ACHN (cell line): ENCODE measurements around the gene WARS2.
"Not testable (repeated sequence)": the region's sequence is repeated elsewhere in the genome, so short reads cannot be mapped to it uniquely, and the experiment has no call there.

Source experiments
- DNase-seq: peaks from one replicate; pipeline ENCODE4 v3.0.0-alpha.2; 2015
- in situ Hi-C: cut with HindIII; loops from 2 replicates; pipeline ENCODE4 v1.10.0; 2017; ENCODE audit warnings: low sequenced_read_pairs, low pct_ligation_motif_present, low pct_unique_long_range_greater_than_20kb

The WARS2 gene

DNA sequence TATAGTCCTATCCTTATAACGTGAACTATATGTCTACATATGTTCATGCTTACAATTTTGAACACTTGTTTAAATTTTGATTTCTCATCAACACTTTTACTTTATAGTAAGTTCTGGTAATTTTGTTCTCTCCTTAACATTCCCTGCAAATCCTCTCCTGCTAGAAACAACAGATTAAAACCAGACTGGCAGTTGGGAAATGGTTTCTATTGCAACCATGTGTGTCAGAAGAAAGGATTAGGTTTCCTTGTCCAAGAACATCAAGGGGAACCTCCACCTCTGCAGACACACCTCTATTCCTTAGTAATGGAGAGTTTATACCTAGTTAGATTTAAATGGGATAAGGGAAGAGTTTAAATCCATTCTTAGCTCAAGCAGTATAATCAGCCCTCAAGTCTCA, 3.3 kb upstream of the WARS2 start:
- DNase-seq = no peak
- in situ Hi-C loops = no loop called here

DNA sequence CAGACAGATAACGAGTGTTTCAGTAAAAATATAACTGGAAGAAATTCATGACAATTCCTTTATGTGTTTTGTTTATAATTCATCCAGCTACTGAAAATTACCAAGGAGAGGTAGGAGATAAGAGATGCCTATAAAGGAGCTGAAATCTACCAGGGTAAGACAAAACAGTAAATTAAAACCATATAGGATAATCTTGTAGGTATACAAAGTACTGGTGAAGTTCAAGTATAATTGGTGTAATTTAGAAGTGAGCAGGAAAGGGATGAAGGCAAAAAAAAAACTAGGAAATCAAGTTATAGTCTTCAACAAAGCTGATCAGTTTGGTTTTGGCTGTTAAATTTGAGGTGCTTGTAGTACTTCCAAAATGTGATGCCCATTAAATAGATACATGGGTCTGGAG, 1.2 kb upstream of the WARS2 start:
- DNase-seq = no peak
- in situ Hi-C loops = no loop called here

DNA sequence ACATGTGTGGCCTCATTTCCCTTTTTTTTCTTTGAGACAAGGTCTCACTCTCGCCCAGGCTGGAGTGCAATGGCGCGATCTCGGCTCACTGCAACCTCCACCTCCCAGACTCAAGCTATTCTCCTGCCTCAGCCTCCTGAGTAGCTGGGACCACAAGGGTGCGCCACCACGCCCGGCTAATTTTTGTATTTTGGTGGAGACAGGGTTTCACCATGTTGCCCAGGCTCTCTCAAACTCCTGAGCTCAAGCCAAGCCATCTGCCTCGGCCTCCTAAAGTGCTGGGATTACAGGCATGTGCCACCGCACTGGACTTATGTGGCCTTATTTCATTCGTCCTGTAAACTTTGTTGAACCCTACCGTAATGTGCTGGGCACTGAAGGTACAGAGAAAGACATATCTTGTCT, 569 bp upstream of the WARS2 start:
- no peak for DNase-seq
- in situ Hi-C loops = no loop called here

DNA sequence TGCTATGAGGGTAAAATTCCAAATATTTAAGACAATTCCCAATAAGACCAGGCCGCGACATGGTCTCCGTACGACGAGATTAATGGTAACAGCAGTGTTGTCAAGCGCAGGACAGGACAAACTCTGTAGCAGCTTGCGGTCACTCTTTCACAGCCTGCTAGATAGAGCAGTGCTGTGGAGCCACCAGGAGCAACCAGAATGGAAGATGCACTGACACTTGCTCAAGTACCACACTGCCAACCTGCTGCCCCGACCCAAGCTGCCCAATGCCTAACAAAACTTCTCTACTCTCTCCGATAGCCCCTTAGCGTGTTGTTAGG, 636 bp downstream of the WARS2 start:
- no peak for DNase-seq
- in situ Hi-C loops = no loop called here

DNA sequence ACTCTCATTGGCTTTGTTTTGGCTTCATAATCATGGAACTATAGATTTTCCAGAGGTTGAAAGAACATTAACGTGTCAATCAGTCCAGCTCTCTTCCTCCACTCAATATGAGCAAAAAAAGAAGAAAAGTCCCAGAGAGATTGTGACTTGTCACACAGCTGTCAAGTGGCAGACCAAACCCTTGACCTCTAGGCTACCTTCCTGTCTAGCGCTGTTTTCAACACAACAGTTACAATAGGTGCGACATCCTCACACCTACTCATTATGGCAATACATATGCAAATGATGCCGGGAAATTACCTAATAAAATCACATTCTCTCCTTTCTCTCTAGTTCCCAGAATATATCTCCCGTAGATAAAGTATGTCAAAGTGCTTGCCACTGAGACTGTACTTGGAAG, 1.1 kb downstream of the WARS2 start:
- in situ Hi-C loops = no loop called here
- no peak for DNase-seq

DNA sequence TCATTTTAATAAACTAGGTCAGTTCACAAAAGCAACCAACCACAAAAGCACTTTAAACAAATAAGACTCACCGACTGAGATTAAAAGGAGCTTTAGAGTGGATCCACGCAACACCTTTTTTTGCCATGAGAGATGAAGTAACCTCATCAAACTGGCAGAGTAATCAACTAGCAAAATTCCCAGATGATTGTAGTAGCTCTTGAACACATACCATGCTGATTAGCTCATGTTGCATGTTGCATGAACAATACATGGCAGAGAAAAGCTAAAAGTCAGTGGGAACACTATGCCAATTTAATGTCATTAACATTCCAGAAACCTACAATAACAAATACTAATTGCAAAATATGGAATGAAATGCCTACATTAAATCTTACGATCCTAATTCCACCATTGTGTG, 4.1 kb downstream of the WARS2 start:
- DNase-seq = peak; percentile 41
- in situ Hi-C loops = no loop called here

DNA sequence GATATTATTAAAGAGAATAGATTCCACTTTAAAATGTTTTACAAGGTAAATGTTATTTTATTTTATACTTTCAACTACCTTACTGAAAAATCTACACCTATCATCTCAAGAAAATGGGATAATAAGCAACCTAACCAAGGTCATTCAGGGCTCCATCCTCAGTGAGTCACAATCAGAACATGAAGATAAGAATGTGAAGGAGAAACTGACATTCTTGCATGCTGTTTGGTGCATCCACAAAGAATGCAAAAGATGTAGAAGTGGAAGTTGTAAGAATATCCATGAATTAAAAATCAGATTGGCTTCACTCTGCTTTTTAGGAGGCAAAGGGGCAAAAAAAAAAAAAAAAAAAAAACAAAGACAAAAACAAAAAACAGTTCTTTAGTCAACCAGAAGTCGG, 6.5 kb downstream of the WARS2 start:
- peak; percentile 71 for DNase-seq
- in situ Hi-C loops = no loop called here

DNA sequence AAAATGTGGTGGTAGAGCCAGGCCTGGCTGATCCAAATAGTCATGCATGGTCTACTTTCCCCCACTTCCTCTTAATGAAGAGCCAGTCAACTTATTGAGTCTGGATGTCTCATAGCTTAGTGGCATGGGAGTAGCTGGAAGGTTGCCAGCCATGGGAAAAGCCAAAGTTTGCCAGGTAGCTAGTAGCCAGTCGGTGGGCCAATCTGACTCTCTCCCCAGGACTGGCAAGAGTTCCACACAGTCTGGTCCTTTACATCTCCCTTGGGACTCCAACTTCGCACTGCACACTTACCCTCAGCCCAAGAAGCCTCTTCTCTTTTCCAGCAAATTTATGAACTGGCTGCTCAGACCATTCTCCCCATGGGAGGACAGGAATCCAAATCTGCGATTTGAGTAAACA, 8.3 kb downstream of the WARS2 start:
- DNase-seq = no peak
- in situ Hi-C loops = no loop called here

DNA sequence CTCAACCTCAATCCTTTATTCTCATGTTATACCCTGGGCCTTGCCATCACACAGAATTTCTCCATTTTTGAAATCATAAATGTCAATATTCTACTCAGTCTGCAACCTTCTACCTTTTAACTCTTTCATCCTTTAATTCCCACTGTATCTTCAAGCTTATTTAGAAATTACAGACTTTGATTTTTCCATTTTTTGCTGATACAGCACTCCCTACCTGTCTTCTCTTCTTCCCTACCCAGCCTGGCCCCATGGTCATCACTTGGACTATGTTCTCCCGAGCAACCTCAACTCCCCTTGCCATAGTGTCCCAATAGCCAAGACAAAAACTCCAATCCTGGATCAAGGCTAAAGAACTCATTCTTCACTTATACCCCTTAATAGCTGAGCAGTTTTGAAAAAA, 14.6 kb downstream of the WARS2 start:
- in situ Hi-C loops = no loop called here
- no peak for DNase-seq

DNA sequence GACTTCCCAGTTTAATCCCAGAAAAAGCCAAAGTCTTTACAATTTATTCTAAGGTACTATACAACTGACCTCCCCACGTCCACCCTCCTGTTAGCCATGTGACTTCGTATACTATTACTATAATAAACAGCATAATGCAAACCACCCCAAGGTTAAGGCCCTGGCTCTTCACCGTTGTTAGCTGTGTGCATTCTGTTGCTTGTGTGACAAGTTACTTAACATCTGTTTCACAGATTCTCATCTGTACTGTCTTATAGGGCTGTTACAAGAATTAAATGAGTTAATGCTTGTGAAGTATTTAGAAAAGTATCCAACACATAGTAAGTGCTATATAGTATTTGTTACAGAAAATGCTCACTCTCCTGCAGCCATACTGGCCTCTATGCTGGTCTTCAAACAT, 15.7 kb downstream of the WARS2 start:
- no peak for DNase-seq
- in situ Hi-C loops = no loop called here

DNA sequence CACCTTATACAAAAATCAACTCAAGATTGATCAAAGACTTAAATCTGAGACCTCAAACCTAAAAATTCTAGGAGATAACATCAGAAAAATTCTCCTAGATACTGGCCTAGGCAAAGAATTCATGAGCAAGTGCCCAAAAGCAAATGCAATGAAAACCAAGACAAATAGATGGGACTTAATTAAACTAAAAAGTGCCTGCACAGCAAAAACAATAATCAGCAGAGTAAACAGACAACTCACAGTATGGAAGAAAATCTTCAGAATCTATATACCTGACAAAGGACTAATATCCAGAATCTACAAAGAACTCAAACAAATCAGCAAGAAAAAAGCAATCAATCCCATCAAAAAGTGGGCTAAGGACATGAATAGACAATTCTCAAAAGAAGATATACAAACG, 18.6 kb downstream of the WARS2 start:
- DNase-seq, in situ Hi-C loops: not testable (repeated sequence)

DNA sequence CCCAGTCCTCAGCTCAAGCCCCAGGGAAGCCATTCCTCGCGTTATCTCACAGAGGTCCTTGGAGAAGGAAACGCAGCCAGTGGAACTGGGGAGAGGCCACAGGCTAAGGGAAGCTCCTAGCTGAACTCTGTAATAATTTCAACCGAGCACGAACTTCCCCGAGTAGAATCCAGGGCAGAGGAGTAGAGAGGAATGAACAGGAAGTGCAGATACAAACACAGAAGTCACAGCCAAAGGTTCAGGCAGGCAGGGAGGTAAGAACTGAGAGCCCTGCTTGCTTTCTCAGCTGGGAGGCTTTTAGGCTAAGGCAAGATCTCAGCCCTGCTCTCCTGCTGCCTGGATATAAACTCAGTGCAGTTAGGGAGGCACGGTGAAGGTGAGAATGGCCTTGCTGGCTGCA, 23.7 kb downstream of the WARS2 start:
- no peak for DNase-seq

DNA sequence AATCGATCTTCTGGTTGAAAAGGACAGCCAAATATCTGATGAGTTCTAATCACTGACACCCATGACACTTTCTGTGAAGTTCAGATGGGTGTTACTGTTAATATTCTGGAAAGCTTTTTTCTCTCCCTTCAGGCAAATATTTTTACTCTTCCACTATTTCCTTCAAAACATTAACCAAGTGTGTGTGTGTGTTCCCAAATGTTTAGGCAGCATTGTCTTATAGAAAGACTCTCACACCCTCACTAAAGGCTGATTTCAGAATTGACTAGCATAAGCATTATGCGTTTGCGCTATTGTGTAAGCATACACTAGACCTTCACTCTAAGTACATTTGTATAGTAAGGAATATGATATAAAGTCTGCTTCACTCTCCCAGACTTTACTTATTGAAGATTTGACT, 24.7 kb downstream of the WARS2 start:
- DNase-seq = no peak
- in situ Hi-C loops = no loop called here

More for the DNA sequence above, 23.7 kb downstream of the WARS2 start:
- in situ Hi-C loops = no loop called here

DNA sequence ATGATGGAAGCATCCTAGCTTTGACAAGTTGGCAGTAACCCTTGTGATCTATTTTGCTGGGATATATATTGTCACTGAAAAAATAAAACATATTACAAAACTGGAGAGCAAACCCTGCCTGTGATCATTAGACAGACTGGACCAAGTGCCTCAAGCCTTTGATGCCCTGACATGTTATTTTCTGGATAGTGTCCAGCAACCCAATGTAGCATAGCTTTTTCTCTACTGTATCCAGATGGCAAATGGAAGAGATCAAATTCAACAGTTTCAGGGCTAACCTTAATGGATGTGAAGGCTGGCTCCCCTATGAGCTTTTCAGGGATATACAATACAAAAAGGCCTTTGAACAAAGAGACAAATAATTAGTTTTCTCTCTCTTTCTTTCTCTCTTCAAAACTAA, 25.1 kb downstream of the WARS2 start:
- no peak for DNase-seq
- in situ Hi-C loops = no loop called here

DNA sequence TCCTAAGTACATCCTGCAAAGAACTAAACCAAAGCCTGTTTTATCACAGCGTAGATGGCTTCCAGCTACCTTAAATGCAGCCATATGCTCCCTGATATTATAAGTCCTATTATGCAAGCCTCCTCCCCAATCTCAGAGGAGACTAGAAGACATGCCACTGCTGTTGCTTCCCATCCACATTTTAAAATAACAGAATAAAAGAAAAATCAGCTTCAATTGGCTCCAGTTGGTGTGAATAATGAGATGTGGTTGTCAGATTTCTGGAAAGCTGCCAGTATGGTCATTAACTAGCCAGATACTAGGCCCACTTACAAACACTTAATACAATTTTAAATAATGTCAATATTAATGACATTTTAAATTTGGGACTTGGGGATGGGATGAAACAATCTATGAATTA, 25.7 kb downstream of the WARS2 start:
- in situ Hi-C loops = no loop called here
- no peak for DNase-seq

DNA sequence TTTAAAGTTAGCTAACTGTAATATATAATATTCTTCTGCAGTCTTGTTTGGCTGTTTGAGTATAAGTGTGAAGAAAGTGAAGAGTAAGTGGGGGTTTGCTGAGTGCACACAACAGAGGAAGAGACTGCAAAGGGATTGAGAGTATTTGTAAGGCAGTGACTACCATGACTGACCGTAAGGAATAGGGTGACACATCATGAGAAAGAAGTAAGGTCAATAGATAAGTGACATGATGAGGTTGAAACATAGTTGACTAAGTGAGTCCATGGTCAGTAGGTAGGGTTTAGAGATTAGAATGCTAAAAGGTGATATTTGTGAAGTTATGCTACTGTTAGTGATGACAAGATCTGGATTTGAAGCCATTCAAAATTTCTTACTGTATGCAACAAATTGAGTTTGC, 27.7 kb downstream of the WARS2 start:
- DNase-seq = no peak
- in situ Hi-C loops = no loop called here

DNA sequence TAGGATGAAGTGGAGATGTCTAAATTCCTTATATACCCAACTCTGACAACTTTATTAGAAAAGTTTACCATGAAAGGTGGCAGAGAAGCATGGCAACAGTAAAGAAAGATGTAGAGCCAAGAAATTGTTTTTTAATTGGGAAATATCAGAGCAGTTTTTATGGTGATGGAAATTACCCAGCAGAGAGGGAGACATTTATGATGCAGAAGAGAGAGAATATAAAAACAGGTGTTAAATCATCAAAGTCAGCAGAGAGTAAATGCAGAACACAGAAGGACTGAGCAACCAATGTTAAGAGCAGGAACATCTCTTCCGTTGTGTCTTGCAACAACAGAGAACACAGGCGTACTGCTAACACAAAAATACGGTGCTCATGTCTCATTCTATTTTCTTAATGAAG, 28.2 kb downstream of the WARS2 start:
- in situ Hi-C loops = no loop called here
- DNase-seq = no peak

DNA sequence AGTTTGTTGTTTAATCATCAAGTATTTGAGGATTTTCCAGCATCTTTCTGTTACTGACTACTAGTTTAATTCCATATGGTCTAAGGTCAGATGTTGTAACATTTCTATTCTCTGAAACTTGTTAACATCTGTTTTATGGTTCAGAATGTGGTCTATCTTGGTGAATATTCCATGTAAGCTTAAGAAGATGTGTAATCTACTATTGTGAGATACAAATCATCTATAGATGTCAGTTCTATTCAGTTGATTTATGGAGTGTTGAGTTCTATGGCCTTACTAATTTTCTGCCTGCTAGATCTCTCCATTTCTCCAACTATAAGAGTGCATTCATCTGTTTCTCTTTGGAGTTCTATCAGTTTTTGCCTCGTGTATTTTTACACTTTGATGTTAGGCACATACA, 31.5 kb downstream of the WARS2 start:
- DNase-seq = no peak
- in situ Hi-C loops = no loop called here

DNA sequence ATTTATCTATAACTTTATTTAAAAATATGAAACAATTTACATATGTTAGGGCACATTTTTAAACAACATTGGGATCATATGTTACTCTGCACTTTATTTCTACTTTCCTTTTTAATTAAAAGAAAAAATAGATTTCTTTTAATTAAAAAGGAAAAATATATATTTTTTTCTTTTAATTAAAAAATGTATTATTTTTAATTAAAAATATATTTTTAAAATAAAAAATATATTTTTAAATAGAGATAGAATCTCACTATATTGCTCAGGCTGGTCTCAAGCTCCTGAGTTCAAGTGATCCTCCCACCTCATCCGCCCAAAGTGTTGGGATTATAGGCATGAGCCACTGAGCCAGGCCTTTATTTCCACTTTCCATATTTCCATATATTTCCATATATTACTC, 36.7 kb downstream of the WARS2 start:
- no peak for DNase-seq
- in situ Hi-C loops = no loop called here

DNA sequence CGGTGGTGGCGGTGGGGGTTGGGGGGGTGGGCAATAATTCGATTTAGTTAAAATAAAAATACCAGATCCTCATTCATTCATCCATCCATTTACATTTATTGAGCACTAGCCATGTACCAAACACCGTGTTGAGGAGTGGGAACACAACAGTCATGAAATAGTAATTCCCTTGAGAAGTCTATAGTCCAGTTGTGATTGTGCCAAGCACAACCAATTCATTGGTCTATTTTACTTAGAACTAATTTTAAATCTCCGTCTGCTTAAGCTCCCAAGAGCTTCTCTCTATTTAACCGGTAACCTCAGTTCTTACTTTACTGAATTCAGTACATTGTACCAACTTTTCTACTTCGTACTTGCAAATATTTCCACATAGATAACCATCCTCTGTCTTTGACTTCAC, 38.4 kb downstream of the WARS2 start:
- in situ Hi-C loops = no loop called here
- DNase-seq = no peak

DNA sequence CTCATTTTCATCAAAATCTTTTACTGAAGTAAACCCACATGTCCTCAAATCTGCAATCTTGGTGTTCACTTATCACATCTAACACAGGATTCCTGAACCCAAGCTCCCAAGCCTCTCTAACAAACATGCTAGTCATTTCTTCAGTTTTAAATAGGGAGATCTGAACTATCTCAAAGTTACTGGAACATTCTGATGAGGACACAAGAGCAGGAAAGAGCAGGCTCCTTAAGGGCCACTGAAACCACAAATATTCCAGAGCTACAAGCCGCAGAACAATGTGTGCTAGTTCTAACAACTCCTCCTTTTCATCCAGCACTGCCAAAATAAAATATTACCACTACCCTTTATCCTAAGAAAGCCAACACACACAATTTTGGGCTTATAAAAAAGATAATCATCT, 38.9 kb downstream of the WARS2 start:
- DNase-seq = no peak

DNA sequence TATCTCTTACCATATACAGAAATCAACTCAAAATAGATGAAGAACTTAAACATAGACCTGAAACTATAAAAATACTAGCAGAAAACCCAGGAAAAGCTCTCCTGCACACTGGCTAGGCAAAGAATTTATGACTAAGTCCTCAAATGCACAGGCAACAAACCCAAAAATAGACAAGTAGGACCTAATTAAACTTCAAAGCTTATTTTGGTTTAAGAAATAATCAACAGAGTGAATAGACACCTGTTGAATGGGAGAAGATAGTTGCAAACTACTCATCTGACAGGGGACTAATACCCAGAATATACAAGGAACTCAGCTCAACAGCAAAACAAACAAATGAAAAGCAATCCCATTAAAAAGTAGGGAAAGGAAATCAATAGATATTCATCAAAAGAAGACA, 40.7 kb downstream of the WARS2 start:
- DNase-seq = no peak
- in situ Hi-C loops = no loop called here

More for the DNA sequence above, 38.9 kb downstream of the WARS2 start:
- in situ Hi-C loops = no loop called here
